DMS79 (cell line): ENCODE results near the gene OR52E8.

Source experiments
- DNase-seq: peaks from one replicate; lab custom pipeline; 2025; lab: John Stamatoyannopoulos, UW

OR52E8 gene

DNA sequence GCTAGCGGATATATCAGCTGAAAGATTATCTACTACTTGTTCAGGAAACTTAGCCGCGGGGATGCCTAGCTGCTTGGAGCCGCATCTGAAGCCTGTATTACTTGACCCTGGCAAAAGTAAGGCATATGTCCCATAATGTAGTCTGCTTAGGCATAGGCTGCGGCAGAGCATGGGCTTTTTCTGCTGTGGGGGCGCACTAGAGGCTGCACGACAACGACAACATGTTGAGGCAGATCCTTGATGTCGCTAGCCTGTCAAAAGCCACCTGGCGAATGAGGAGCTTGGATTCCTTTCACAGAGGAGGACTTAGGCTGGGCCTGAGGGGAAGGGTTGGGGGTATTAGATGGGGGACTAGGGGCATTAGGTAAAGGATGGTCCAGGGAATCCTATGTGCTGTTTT is 49.9 kb downstream of the OR52E8 start:
- no peak for DNase-seq
